GM18505 (cell line): ENCODE data around the gene KANK2.

Experiments
- ATAC-seq: cut with Tn5 transposase; IDR thresholded peaks from one replicate; pipeline ENCODE4 v1.9.1; 2021; ENCODE audit not compliant: unreplicated experiment
- POLR2A ChIP-seq: IDR thresholded peaks from 4 replicates; pipeline ENCODE4 v1.6.1; 2011; ENCODE audit warnings: borderline replicate concordance; ENCODE audit not compliant: insufficient read depth, insufficient read length; ENCODE audit errors: extremely low read depth

The KANK2 gene

GRCh38 chr19:11234486-11235075 is 37.2 kb upstream of the KANK2 start:
- TF ChIP-seq POLR2A: no peak
- ATAC-seq: no peak

- no peak for ATAC-seq
- no peak for TF ChIP-seq POLR2A
These were observed 35.7 kb upstream of the KANK2 start for GRCh38 chr19:11233073-11233472.

GRCh38 chr19:11232555-11232954 is 35.2 kb upstream of the KANK2 start:
- ATAC-seq: no peak
- TF ChIP-seq POLR2A: no peak

- TF ChIP-seq POLR2A: no peak
- ATAC-seq: no peak
These were observed 33.5 kb upstream of the KANK2 start for GRCh38 chr19:11230621-11231386.

- no peak for TF ChIP-seq POLR2A
- no peak for ATAC-seq
These were observed 30.0 kb upstream of the KANK2 start for GRCh38 chr19:11227195-11227886.

- no peak for ATAC-seq
- TF ChIP-seq POLR2A: no peak
These were observed 29.4 kb upstream of the KANK2 start for GRCh38 chr19:11226716-11227166.

- no peak for ATAC-seq
- no peak for TF ChIP-seq POLR2A
These were observed 28.5 kb upstream of the KANK2 start for GRCh38 chr19:11225815-11226214.

- no peak for ATAC-seq
These were observed 27.8 kb upstream of the KANK2 start for GRCh38 chr19:11225172-11225571.

GRCh38 chr19:11224429-11224828 is 27.1 kb upstream of the KANK2 start:
- no peak for ATAC-seq
- TF ChIP-seq POLR2A: no peak

More at GRCh38 chr19:11225172-11225571, 27.8 kb upstream of the KANK2 start:
- TF ChIP-seq POLR2A: no peak

GRCh38 chr19:11223200-11223599 is 25.9 kb upstream of the KANK2 start:
- no peak for ATAC-seq
- no peak for TF ChIP-seq POLR2A

GRCh38 chr19:11221082-11221598 is 23.8 kb upstream of the KANK2 start:
- no peak for ATAC-seq
- no peak for TF ChIP-seq POLR2A

- TF ChIP-seq POLR2A: no peak
- ATAC-seq: no peak
These were observed 17.0 kb upstream of the KANK2 start for GRCh38 chr19:11214387-11214786.

GRCh38 chr19:11210656-11210928 is 13.2 kb upstream of the KANK2 start:
- no peak for ATAC-seq
- TF ChIP-seq POLR2A: no peak

- no peak for TF ChIP-seq POLR2A
- ATAC-seq: no peak
These were observed 12.7 kb upstream of the KANK2 start for GRCh38 chr19:11209839-11210655.
